HG02840 (cell line): ENCODE data around the gene RFLNA.
"Not testable (repeated sequence)": the region's sequence is repeated elsewhere in the genome, so short reads cannot be mapped to it uniquely, and the experiment has no call there.

ENCODE experiments used
- ATAC-seq: cut with Tn5 transposase; IDR thresholded peaks from one replicate; pipeline ENCODE4 v1.9.1; 2021; ENCODE audit warnings: mild to moderate bottlenecking, moderate library complexity, moderate number of reproducible peaks; ENCODE audit not compliant: unreplicated experiment, low FRiP score

Gene RFLNA

GRCh38 chr12:124281309-124281708 is 13.6 kb upstream of the RFLNA start:
- ATAC-seq = no peak

GRCh38 chr12:124282287-124282686 is 12.6 kb upstream of the RFLNA start:
- no peak for ATAC-seq

- no peak for ATAC-seq
Measured at GRCh38 chr12:124283326-124283725, 11.6 kb upstream of the RFLNA start.

GRCh38 chr12:124284368-124284767 is 10.5 kb upstream of the RFLNA start:
- no peak for ATAC-seq

GRCh38 chr12:124286414-124286813 is 8.5 kb upstream of the RFLNA start:
- no peak for ATAC-seq

- ATAC-seq = no peak
Measured at GRCh38 chr12:124286971-124287370, 7.9 kb upstream of the RFLNA start.

- no peak for ATAC-seq
Measured at GRCh38 chr12:124289634-124290600, 5.0 kb upstream of the RFLNA start.

- ATAC-seq = no peak
Measured at GRCh38 chr12:124292385-124292784, 2.5 kb upstream of the RFLNA start.

- no peak for ATAC-seq
Measured at GRCh38 chr12:124293286-124294003, 1.4 kb upstream of the RFLNA start.

- ATAC-seq = no peak
Measured at GRCh38 chr12:124295431-124296058, 652 bp downstream of the RFLNA start.

- ATAC-seq = no peak
Measured at GRCh38 chr12:124296295-124296915, 1.5 kb downstream of the RFLNA start.

- ATAC-seq = no peak
Measured at GRCh38 chr12:124296916-124297351, 2.0 kb downstream of the RFLNA start.

- no peak for ATAC-seq
Measured at GRCh38 chr12:124297389-124297788, 2.5 kb downstream of the RFLNA start.

- no peak for ATAC-seq
Measured at GRCh38 chr12:124297856-124298255, 3.0 kb downstream of the RFLNA start.

- ATAC-seq = no peak
Measured at GRCh38 chr12:124298685-124299410, 4.0 kb downstream of the RFLNA start.

GRCh38 chr12:124299628-124300388 is 4.9 kb downstream of the RFLNA start:
- ATAC-seq = no peak

- not testable (repeated sequence) for ATAC-seq
Measured at GRCh38 chr12:124300657-124301056, 5.8 kb downstream of the RFLNA start.

GRCh38 chr12:124301084-124301654 is 6.3 kb downstream of the RFLNA start:
- no peak for ATAC-seq
